ENCODE data around the gene ZNF451. TPM values are rescaled to one million over a fixed set of nuclear protein-coding genes. Genes with fewer than 3 reads are reported as not detected.
A peak's percentile ranks its signal among the peaks of the same experiment; 100 is the strongest.
"Not testable (repeated sequence)": the region's sequence is repeated elsewhere in the genome, so short reads cannot be mapped to it uniquely, and the experiment has no call there.

The ZNF451 gene
- total and polyA plus RNA-seq, 9 donors = 11.8 to 65.9 (median 56.5) TPM

DNA sequence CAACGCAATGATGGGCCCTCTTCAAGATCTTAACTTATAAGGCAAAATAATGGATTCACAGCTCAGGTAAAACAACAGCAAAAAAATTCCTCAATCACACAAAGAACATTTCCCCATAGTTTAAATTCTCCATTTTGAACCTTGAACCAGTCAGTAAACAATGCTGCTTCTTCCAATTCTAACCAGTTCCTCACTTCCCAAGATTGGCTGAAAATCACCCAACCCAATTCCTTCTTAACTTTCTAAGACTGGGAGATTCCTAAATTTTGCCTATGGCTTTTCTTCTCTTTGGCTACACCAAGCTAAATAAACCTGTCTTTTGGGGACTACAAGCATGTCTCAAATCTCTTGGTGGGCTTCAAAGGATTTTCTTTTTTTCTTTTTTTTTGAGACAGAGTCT, 3.1 kb upstream of the ZNF451 start:
- Histone ChIP-seq H3K4me1 (ENCODE audit: insufficient read depth) (peaks cover 2% of the 10 kb centered on the region), H3K27me3 (no peaks in the 10 kb centered on the region), H3K4me3 (no peak overlapping the region), H3K27ac (no peak overlapping the region), H3K36me3 (no peaks in the 10 kb centered on the region), H3K9me3 (no peaks in the 10 kb centered on the region)
- intact Hi-C loops (cut with DNase I) = no loop called here
- DNase-seq = no peak
- TF ChIP-seq EP300 (IDR thresholded peaks at IDR 0.05) (no peak), POLR2A (IDR thresholded peaks at IDR 0.05) (no peak)
- TF ChIP-seq, protein P1, sequence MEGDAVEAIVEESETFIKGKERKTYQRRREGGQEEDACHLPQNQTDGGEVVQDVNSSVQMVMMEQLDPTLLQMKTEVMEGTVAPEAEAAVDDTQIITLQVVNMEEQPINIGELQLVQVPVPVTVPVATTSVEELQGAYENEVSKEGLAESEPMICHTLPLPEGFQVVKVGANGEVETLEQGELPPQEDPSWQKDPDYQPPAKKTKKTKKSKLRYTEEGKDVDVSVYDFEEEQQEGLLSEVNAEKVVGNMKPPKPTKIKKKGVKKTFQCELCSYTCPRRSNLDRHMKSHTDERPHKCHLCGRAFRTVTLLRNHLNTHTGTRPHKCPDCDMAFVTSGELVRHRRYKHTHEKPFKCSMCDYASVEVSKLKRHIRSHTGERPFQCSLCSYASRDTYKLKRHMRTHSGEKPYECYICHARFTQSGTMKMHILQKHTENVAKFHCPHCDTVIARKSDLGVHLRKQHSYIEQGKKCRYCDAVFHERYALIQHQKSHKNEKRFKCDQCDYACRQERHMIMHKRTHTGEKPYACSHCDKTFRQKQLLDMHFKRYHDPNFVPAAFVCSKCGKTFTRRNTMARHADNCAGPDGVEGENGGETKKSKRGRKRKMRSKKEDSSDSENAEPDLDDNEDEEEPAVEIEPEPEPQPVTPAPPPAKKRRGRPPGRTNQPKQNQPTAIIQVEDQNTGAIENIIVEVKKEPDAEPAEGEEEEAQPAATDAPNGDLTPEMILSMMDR (IDR thresholded peaks at IDR 0.05) = no peak
- WGBS, 3 donors = 96 to 98% (median 98%) methylated on average over 1 of the region's 1 CpG

DNA sequence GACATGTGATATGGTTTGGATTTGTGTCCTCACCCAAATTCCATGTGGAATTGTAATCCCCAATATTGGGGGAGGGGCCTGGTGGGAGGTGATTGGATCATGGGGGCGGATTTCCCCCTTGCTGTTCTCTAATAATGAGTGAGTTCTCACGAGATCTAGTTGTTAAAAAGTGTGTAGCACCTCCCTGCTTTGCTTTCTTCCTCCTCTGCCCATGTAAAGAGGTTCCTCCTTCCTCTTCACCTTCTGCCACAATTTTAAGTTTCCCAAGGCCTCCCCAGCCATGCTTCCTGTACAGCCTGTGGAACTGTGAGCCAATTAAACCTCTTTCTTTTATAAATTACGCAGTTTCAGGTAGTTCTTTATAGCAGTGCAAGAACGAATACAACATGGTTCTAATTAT, 2.1 kb upstream of the ZNF451 start:
- 80 to 82% (median 82%) methylated on average over 4 of the region's 4 CpGs for WGBS, 3 donors
- H3K36me3 ChIP-seq = no peaks in the 10 kb centered on the region
- no peak overlapping the region for H3K27ac ChIP-seq
- TF ChIP-seq POLR2A (IDR thresholded peaks at IDR 0.05) = no peak
- DNase-seq = no peak
- H3K27me3 ChIP-seq = no peaks in the 10 kb centered on the region
- intact Hi-C loops (cut with DNase I) = no loop called here
- no peak overlapping the region for H3K4me3 ChIP-seq
- no peaks in the 10 kb centered on the region for H3K9me3 ChIP-seq
- H3K4me1 ChIP-seq (ENCODE audit: insufficient read depth) = peaks cover 2% of the 10 kb centered on the region

DNA sequence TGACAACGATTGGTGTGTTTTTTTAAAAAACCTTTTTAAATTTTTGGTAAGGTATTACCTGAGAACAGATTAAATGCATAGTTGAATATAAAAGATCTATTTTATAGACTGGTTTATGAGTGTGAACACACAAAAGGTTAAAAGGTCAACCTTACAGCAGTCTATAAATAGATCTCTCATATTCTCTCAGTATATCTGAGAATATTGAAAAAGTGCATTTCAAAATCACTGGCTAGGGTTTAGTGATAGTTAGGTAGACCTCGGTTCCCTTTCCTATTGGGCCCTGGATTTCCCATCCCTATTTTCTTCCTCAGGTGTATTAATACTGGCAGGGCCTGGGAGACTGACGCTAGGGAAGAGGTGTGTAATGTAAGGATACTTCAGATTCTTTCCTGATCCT, 723 bp upstream of the ZNF451 start:
- Histone ChIP-seq H3K9me3 (no peaks in the 10 kb centered on the region), H3K27me3 (no peaks in the 10 kb centered on the region), H3K27ac (no peak overlapping the region), H3K36me3 (no peaks in the 10 kb centered on the region), H3K4me3 (peak overlapping the region; percentile 68), H3K4me1 (ENCODE audit: insufficient read depth) (peaks cover 2% of the 10 kb centered on the region)
- WGBS, 3 donors = 33 to 41% (median 34%) methylated on average over 3 of the region's 3 CpGs
- DNase-seq = no peak
- intact Hi-C loops (cut with DNase I) = no loop called here
- TF ChIP-seq POLR2A (IDR thresholded peaks at IDR 0.05) (no peak), EP300 (IDR thresholded peaks at IDR 0.05) (no peak)
- TF ChIP-seq, protein P1 (IDR thresholded peaks at IDR 0.05) = no peak

DNA sequence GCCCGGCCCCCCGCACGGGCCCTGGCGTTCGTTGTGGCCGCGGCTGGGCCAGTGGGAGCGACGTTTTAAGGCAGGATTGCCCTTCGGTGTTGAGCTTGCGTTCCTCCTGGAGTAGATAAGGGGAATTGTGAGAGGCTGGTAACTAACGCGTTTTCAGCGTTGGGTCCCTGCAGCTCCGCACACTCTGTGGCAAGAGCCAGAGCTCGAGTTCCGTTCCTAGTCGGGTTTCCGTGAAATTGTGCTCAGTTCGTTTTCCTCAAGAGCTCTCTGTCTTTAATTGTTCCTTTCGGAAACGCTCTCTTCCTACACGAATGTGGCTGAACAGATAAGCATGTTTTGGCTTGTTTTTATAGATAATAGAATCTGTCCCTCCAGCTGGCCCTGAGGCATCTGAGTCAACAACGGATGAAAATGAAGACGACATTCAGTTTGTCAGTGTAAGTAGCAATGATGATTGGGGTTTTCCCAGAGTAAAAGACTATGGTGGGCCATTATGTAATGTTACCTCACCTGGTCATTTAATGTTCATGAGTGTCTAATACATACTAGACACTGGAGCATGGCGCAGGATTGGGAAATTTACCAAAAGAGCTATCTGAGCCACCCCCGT, 575 bp downstream of the ZNF451 start:
- H3K27ac ChIP-seq; intact Hi-C loops (cut with DNase I); H3K4me1 ChIP-seq (ENCODE audit: insufficient read depth); H3K27me3 ChIP-seq; H3K4me3 ChIP-seq; H3K36me3 ChIP-seq; H3K9me3 ChIP-seq; DNase-seq: not testable (repeated sequence)
- no CpG with 5 or more reads among the region's 27 CpGs for WGBS, 3 donors

DNA sequence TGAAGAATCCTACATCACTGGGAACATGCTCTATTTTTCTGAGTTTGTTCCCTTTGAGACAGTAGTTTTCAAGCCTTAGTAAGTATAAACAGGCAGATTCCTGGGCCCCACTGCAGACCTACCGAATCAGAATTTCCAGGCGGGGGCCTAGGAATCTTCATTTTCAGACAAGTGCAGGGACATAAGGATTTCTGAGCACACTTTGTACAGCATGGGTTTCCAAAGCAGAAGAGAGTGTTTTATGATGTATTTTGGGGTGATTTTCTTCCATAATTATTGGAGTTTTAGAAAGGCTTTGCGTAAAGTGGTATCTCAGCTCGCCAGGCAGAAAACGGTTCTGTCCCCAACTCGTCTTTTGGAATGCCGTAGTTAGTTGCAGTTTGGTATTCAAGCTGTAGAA, 1.4 kb downstream of the ZNF451 start:
- H3K4me1 ChIP-seq (ENCODE audit: insufficient read depth); H3K27me3 ChIP-seq; H3K9me3 ChIP-seq; intact Hi-C loops (cut with DNase I); H3K36me3 ChIP-seq; H3K27ac ChIP-seq; H3K4me3 ChIP-seq; DNase-seq: not testable (repeated sequence)
- WGBS, 3 donors = 66 to 80% (median 69%) methylated on average over 7 of the region's 7 CpGs

DNA sequence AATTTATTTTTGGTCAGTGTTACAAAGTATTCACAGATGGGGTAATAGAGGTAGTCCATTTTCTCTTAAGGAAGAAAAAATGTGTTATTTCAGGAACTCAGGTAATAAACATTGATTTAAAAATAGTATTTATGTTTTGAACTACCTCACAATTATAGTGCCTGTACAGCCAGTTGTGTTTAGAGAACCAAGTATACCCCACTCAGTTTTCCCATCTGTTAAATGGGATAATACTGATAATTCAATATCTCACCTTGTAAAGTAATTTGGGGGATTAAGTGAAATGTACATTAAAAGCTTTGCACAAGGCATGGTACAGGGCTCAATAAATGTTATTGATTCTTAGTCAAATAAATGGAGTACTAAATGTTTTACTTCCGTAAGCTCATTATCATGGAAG, 4.7 kb downstream of the ZNF451 start:
- H3K27ac ChIP-seq = no peak overlapping the region
- no peak for DNase-seq
- TF ChIP-seq, protein P1 (IDR thresholded peaks at IDR 0.05) = no peak
- no peak for TF ChIP-seq POLR2A (IDR thresholded peaks at IDR 0.05)
- TF ChIP-seq EP300 (IDR thresholded peaks at IDR 0.05) = no peak
- H3K27me3 ChIP-seq = no peaks in the 10 kb centered on the region
- no peaks in the 10 kb centered on the region for H3K9me3 ChIP-seq
- intact Hi-C loops (cut with DNase I) = no loop called here
- peaks cover 3% of the 10 kb centered on the region for H3K4me1 ChIP-seq (ENCODE audit: insufficient read depth)
- WGBS, 3 donors = 95 to 98% (median 97%) methylated on average over 1 of the region's 1 CpG
- H3K36me3 ChIP-seq = no peaks in the 10 kb centered on the region
- H3K4me3 ChIP-seq = no peak overlapping the region

Measured in ovary (tissue), 9 donors.